ENCODE measurements around the gene ZFP36L1.
"Not testable (repeated sequence)": the region's sequence is repeated elsewhere in the genome, so short reads cannot be mapped to it uniquely, and the experiment has no call there.

The ZFP36L1 gene

DNA sequence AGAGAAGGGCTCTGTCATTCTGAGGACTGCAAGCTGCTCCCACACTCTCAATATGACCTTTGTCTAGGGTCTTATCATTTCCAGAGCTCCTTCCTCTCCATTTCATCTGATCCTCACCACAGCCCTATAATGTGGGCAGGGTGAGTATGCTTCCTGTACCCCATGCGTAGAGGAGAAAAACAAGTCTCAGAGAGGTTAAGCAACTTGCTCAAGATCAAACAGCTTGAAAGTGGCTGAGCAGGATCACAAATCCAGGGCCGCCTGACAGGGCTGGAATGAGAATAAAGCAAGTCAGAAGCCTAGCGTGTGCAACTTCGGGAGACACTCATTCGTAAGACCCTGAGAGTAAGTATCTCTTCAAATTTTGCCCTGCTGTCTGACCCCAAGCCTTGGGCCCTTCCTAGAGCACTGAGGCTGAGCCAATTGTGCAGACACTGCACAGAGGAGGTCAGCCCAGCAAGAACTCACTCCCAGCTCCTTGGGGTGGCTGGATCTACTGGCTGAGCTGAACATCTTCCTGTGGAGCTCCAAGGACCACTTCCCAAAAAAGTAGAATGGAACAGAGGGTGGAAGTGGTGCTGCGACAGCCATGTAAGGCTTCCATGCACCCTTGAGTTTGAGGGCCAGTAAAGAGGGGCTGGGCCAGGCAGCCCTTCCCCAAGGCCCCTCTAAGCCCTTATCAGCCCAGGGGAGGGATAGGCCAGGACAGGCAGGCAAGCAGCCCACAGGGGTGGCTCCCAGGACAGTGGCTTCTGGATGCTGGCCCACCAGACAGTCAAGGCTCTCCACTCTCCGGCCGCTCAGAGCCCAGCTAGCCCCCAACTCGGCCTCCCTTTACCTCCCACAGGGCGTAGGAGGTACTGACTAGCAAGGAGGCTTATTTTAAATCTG, 10.5 kb downstream of the ZFP36L1 start:
- no peak for DNase-seq

- no peak for DNase-seq
Measured at GRCh38 chr14:68781161-68782021, 11.5 kb downstream of the ZFP36L1 start.

- DNase-seq = no peak
Measured at GRCh38 chr14:68780358-68781160, 12.3 kb downstream of the ZFP36L1 start.

- DNase-seq = no peak
Measured at GRCh38 chr14:68779761-68780323, 13.0 kb downstream of the ZFP36L1 start.

GRCh38 chr14:68777644-68778043, 15.2 kb downstream of the ZFP36L1 start:
- no peak for DNase-seq

- no peak for DNase-seq
Measured at GRCh38 chr14:68775614-68776126, 17.2 kb downstream of the ZFP36L1 start.

- DNase-seq = no peak
Measured at GRCh38 chr14:68774771-68775613, 17.9 kb downstream of the ZFP36L1 start.

GRCh38 chr14:68772761-68773381, 20.0 kb downstream of the ZFP36L1 start:
- DNase-seq = no peak

DNA sequence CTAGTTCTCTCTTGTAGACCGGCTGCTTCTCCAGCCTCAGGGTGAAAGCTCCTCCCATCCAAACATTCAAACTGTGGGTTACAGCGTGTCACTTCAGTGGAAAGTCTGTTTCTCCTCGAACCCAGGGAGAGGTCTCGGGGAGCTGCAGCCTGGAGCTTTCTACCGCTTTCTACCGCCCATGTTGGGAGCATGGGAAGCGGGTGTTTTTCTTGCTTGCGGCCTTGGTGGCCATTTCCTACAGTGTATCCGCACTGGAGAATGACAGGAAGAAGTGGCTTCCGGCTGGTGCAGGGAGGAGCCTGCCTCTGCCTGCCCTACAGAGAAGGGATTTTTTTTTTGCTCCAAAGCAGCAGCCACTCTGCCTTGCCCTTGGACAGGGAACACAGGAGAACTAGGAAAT, 21.2 kb downstream of the ZFP36L1 start:
- no peak for DNase-seq

GRCh38 chr14:68770553-68771286, 22.1 kb downstream of the ZFP36L1 start:
- no peak for DNase-seq

GRCh38 chr14:68770051-68770450, 22.8 kb downstream of the ZFP36L1 start:
- no peak for DNase-seq

DNA sequence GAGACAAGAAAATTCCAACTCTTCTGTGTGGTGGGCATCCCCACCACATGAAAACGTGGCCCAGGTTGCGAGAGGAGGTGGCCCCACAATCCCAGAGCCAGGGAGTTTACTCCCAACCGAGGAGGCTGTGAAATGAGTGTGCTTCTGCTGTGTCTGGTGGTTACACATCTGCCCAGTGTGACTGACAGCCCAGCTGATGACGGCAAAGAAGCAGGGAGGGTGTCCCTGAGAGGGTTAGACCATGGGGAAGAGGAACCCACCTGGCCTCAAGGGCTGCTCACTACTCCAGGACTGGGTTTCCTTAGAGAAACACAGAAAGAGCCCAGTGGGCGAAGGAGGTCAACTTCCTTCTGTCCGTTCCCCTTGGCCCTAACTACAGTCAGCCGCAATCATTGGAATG, 24.6 kb downstream of the ZFP36L1 start:
- no peak for DNase-seq

- no peak for DNase-seq
Measured at GRCh38 chr14:68767248-68767645, 25.6 kb downstream of the ZFP36L1 start.

- DNase-seq = no peak
Measured at GRCh38 chr14:68766299-68767247, 26.3 kb downstream of the ZFP36L1 start.

GRCh38 chr14:68763843-68764242, 29.0 kb downstream of the ZFP36L1 start:
- DNase-seq = not testable (repeated sequence)

DNA sequence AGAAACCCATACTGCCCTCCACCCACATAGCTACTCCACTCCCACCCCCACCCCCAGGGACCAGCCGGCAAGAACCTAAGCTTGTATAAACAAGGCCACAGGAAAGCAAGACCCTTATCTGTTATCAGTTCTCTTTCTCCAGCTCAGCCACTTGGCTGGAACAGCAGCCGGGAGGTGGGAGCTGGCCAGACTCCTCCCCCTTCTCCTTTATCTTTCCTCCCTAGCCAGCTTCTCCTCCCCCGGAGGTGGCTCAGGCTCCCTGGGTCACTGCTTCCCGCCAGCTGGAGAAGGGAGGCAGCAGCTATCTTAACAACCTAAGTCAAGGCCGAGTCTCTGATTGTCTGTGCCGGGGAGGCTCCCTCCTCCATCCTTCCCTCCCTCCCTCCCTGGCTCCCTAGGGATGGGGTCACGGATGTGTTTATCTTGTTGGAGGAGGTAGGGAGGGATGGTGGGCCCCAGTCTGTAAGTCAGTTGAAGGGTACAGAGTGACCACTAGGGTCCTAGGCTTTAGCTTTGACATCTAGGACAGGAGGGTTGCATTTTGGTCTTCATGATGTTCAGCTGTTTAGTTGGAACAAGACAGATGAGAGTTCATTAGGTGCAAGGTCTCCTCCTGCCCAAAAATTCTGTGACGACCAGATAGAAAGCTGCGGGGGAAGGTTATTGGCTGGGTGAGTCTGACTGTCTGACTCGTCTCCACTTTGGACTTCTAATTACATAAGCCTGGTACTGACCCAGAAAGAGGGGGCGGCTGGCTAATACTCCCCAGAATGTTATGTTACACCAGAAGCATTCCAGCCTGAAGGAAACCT, 29.7 kb downstream of the ZFP36L1 start:
- DNase-seq = no peak

DNA sequence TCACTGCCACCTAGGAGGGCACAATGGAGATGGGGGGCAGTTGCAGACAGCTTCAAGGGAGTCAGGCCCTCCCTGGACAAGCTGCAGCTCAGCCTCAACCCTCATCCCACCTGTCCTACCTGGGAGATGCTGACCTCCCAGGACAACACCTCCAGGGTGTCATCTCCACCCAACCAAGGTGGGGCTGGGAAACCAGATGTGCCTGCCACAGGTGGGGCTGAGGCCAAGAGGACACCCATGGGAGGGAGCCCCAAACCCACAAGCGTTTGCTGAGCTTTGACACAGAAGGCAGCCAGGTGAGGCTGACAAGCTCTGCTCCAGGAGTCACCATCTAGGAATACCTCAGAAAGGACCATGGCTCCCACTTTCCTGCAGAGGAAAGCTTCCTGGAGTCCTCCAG, 31.5 kb downstream of the ZFP36L1 start:
- DNase-seq = no peak

- no peak for DNase-seq
Measured at GRCh38 chr14:68760761-68761160, 32.1 kb downstream of the ZFP36L1 start.

All from NCI-H510A treated with DMSO at 0.1 percent for 48 hours (cell line).